Trophoblast cell (in vitro differentiated cells and primary cell): ENCODE results near the gene CRYZ.
A peak's percentile ranks its signal among the peaks of the same experiment; 100 is the strongest.
"Not testable (repeated sequence)": the region's sequence is repeated elsewhere in the genome, so short reads cannot be mapped to it uniquely, and the experiment has no call there.

Source experiments
- DNase-seq, 2 donors: peaks; one replicate each; pipeline ENCODE4 v3.0.0-alpha.2; 2016
- H2AFZ ChIP-seq: 2 replicates; pipeline ENCODE4 v1.6.1; 2013; ENCODE audit warnings: low read length, moderate library complexity, mild to moderate bottlenecking; ENCODE audit not compliant: insufficient read depth, poor library complexity
- H2AK5ac ChIP-seq: 2 replicates; pipeline ENCODE4 v1.6.1; 2013; ENCODE audit warnings: mild to moderate bottlenecking, low read length
- H2BK120ac ChIP-seq: 2 replicates; pipeline ENCODE4 v1.6.1; 2013; ENCODE audit warnings: low read length, mild to moderate bottlenecking, moderate library complexity; ENCODE audit not compliant: insufficient read depth, poor library complexity
- H2BK12ac ChIP-seq: 2 replicates; pipeline ENCODE4 v1.6.1; 2013; ENCODE audit warnings: mild to moderate bottlenecking, low read length, moderate library complexity
- H2BK5ac ChIP-seq: 2 replicates; pipeline ENCODE4 v1.6.1; 2013; ENCODE audit warnings: low read length, low read depth, moderate library complexity, mild to moderate bottlenecking; ENCODE audit not compliant: poor library complexity
- H3K14ac ChIP-seq: 2 replicates; pipeline ENCODE4 v1.6.1; 2013; ENCODE audit warnings: mild to moderate bottlenecking, low read length
- H3K18ac ChIP-seq: 2 replicates; pipeline ENCODE4 v1.6.1; 2013; ENCODE audit warnings: mild to moderate bottlenecking, low read length
- H3K23ac ChIP-seq: 2 replicates; pipeline ENCODE4 v1.6.1; 2013; ENCODE audit warnings: low read length
- H3K27ac ChIP-seq: 2 replicates; pipeline ENCODE4 v1.5.1; 2013; ENCODE audit warnings: low read depth, mild to moderate bottlenecking, inconsistent platforms, low read length, moderate library complexity
- H3K27me3 ChIP-seq: 2 replicates; pipeline ENCODE4 v1.6.1; 2013; ENCODE audit warnings: inconsistent platforms, mild to moderate bottlenecking, low read length, moderate library complexity; ENCODE audit not compliant: insufficient read depth
- H3K36me3 ChIP-seq, 2 experiments: 1 replicate in 1 of 2; 2 replicates in 1 of 2; pipeline ENCODE4 v1.6.1; 2013; ENCODE audit warnings: low read length in 2 of 2, mild to moderate bottlenecking in 2 of 2, moderate library complexity in 1 of 2; ENCODE audit not compliant: insufficient read depth in 2 of 2, control insufficient read depth in 1 of 2
- H3K4ac ChIP-seq: 2 replicates; pipeline ENCODE4 v1.6.1; 2013; ENCODE audit warnings: low read depth, mild to moderate bottlenecking, low read length, moderate library complexity
- H3K4me1 ChIP-seq, 2 experiments: 1 replicate in 1 of 2; 2 replicates in 1 of 2; pipeline ENCODE4 v1.6.1; 2013; ENCODE audit warnings: low read length in 2 of 2, mild to moderate bottlenecking in 2 of 2, moderate library complexity in 1 of 2; ENCODE audit not compliant: insufficient read depth in 2 of 2, control insufficient read depth in 1 of 2
- H3K4me2 ChIP-seq: 2 replicates; pipeline ENCODE4 v1.6.1; 2013; ENCODE audit warnings: inconsistent platforms, mild to moderate bottlenecking, low read length, moderate library complexity
- H3K4me3 ChIP-seq: 2 replicates; pipeline ENCODE4 v1.5.1; 2013; ENCODE audit warnings: mild to moderate bottlenecking, low read depth, low read length, inconsistent platforms
- H3K79me1 ChIP-seq: one replicate; pipeline ENCODE4 v1.6.1; 2013; ENCODE audit warnings: low read length
- H3K79me2 ChIP-seq: 2 replicates; pipeline ENCODE4 v1.6.1; 2013; ENCODE audit warnings: low read length, mild to moderate bottlenecking; ENCODE audit not compliant: control insufficient read depth, insufficient read depth, poor library complexity
- H3K9ac ChIP-seq: 2 replicates; pipeline ENCODE4 v1.6.1; 2013; ENCODE audit warnings: mild to moderate bottlenecking, low read length
- H3K9me3 ChIP-seq: 2 replicates; pipeline ENCODE4 v1.6.1; 2013; ENCODE audit warnings: low read depth, mild to moderate bottlenecking, control low read depth, inconsistent platforms, low read length; ENCODE audit not compliant: insufficient read depth
- H4K12ac ChIP-seq: 2 replicates; pipeline ENCODE4 v1.6.1; 2013; ENCODE audit warnings: low read depth, mild to moderate bottlenecking, low read length, moderate library complexity
- H4K8ac ChIP-seq: 2 replicates; pipeline ENCODE4 v1.6.1; 2013; ENCODE audit warnings: low read depth, mild to moderate bottlenecking, low read length, moderate library complexity
- H4K91ac ChIP-seq: one replicate; pipeline ENCODE4 v1.6.1; 2013; ENCODE audit warnings: low read depth, mild to moderate bottlenecking, low read length, moderate library complexity
- WGBS: extraction: QIAGEN DNeasy Blood & Tissue Kit; methylation state at CpG from one replicate; pipeline ENCODE4 v1.1.7; 2013; ENCODE audit warnings: missing lambda C conversion rate; ENCODE audit not compliant: insufficient read length, insufficient coverage; ENCODE audit errors: extremely low coverage; 5-methylcytosine and 5-hydroxymethylcytosine counted together

The CRYZ gene

DNA sequence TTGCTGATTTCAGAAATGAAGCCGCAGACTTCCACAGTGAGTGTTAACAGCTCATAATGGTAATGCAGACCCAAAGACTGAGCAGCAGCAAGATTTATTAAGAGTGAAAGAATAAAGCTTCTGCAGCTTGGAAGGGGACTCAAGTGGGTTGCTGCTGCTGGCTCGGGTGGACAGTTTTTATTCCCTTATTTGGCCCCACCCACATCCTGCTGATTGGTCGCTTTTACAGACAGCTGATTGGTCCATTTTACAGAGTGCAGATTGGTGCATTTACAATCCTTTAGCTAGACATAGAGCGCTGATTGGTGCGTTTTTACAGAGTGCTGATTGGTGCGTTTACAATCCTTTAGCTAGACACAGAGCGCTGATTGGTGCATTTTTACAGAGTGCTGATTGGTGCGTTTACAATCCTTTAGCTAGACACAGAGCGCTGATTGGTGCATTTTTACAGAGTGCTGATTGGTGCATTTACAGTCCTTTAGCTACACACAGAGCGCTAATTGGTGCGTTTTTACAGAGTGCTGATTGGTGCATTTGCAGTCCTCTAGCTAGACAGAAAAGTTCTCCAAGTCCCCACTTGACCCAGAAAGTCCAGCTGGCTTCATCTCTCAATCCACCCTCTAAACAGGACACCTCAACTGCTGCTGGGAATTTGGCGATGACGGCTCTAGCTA is 7.6 kb upstream of the CRYZ start:
- peaks cover 5 to 20% of the 10 kb centered on the region in 2 experiments for H3K36me3 ChIP-seq
- H3K4me1 ChIP-seq, H2AFZ ChIP-seq, H3K4ac ChIP-seq, H3K79me1 ChIP-seq, H3K9me3 ChIP-seq, H4K8ac ChIP-seq, H3K4me2 ChIP-seq, H2BK5ac ChIP-seq, H3K9ac ChIP-seq, H4K91ac ChIP-seq, H3K79me2 ChIP-seq, H2BK120ac ChIP-seq, H3K27me3 ChIP-seq, H3K27ac ChIP-seq, H4K12ac ChIP-seq, H3K4me3 ChIP-seq, DNase-seq, H3K14ac ChIP-seq, H2AK5ac ChIP-seq, H3K23ac ChIP-seq, H2BK12ac ChIP-seq, H3K18ac ChIP-seq: not testable (repeated sequence)
- no CpG with 5 or more reads among the region's 13 CpGs for WGBS

DNA sequence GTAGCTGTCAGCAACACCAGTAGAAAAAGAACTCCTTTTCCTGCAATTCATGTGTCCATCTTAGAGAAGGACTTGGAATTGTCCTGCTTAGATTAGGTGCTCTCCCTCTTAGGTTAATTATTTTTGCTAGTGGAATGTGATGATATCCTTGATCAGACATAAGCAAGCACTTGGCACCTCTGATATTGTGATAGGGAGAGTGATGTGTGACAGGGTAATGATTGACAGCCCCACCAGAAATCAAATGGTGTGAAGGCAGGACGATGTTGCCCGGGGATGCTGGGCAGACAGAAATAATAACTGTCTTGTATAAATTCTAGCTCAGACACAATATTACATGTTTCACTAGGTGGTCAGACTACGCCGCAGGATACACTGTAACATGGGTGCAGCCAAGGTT is 4.5 kb upstream of the CRYZ start:
- H3K27me3 ChIP-seq = no peaks in the 10 kb centered on the region
- WGBS = no CpG with 5 or more reads among the region's 4 CpGs
- DNase-seq = no peak

DNA sequence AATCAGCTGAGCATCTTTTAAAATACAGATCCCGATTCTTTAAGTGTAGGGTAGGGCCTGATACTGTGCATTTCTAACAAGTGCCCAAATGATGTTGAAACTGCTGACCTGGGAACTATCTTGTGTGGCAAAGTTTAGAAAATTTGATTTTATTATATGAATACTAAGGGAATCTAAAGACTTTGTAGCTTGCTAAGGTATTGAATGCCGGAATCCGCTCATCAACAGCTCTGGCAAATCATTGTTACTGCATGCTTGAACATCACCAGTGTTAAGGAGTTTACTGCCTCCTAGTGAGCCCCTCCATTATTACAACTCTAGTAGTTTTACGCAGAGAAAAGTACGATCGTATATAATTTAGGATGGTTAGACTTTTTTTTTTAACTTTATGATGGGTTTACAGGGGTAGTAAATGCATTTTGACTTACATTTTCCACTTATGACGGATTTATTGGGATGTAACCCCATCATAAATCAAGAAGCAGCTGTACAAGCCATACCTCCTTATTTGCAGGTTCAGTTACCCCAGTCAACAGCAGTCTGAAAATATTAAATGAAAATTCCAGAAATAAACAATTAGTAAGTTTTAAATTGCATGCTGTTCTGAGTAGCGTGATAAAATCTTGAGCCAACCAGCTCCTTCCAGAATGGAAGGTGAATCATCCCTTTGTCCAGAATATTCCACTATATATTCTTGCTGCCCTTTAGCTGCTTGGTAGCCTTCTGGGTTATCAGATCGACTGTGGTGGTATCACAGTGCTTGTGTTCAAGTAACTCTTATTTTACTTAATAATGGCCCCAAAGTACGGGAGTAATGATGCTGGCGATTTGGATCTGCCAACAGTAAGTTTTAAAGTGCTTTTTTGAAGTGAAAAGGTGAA is 994 bp upstream of the CRYZ start:
- no peak overlapping the region for H3K14ac ChIP-seq
- H2BK120ac ChIP-seq = no peak overlapping the region
- peaks cover 0 to 7% of the 10 kb centered on the region in 2 experiments for H3K36me3 ChIP-seq
- peak overlapping the region; percentile 42 for H2AFZ ChIP-seq
- no CpG with 5 or more reads among the region's 11 CpGs for WGBS
- H3K9me3 ChIP-seq = no peaks in the 10 kb centered on the region
- peak overlapping the region; percentile 79 for H3K27ac ChIP-seq
- H3K4me2 ChIP-seq = peak overlapping the region; percentile 93
- no peak overlapping the region for H3K23ac ChIP-seq
- H3K9ac ChIP-seq = no peak overlapping the region
- peak overlapping the region; percentile 82 for H3K4me3 ChIP-seq
- H4K8ac ChIP-seq = no peak overlapping the region
- H3K27me3 ChIP-seq = no peaks in the 10 kb centered on the region
- H3K4ac ChIP-seq = no peak overlapping the region
- H3K79me2 ChIP-seq = peaks cover 3% of the 10 kb centered on the region
- H4K91ac ChIP-seq = peak overlapping the region; percentile 63
- peak; percentile 37 to 81 for DNase-seq
- no peak overlapping the region for H2BK12ac ChIP-seq
- H2AK5ac ChIP-seq = no peak overlapping the region
- H3K79me1 ChIP-seq = peaks cover 5% of the 10 kb centered on the region
- H2BK5ac ChIP-seq = no peak overlapping the region
- H3K4me1 ChIP-seq = peaks cover 0 to 2% of the 10 kb centered on the region in 2 experiments
- no peak overlapping the region for H3K18ac ChIP-seq
- no peak overlapping the region for H4K12ac ChIP-seq

More for the DNA sequence above, 4.5 kb upstream of the CRYZ start:
- H3K23ac ChIP-seq = no peak overlapping the region
- no peak overlapping the region for H3K4me3 ChIP-seq
- H2BK12ac ChIP-seq = no peak overlapping the region
- H2AK5ac ChIP-seq = no peak overlapping the region
- H3K9ac ChIP-seq = no peak overlapping the region
- no peak overlapping the region for H4K91ac ChIP-seq
- H2BK120ac ChIP-seq = no peak overlapping the region
- no peak overlapping the region for H3K4me2 ChIP-seq
- no peaks in the 10 kb centered on the region for H3K4me1 ChIP-seq
- H3K36me3 ChIP-seq = peaks cover 5 to 13% of the 10 kb centered on the region in 2 experiments
- H3K18ac ChIP-seq = no peak overlapping the region
- peaks cover 3% of the 10 kb centered on the region for H3K79me2 ChIP-seq
- no peak overlapping the region for H2BK5ac ChIP-seq
- no peak overlapping the region for H3K27ac ChIP-seq
- H2AFZ ChIP-seq = no peak overlapping the region
- H3K14ac ChIP-seq = no peak overlapping the region
- H4K12ac ChIP-seq = no peak overlapping the region
- no peak overlapping the region for H4K8ac ChIP-seq
- peaks cover 5% of the 10 kb centered on the region for H3K79me1 ChIP-seq
- H3K9me3 ChIP-seq = no peaks in the 10 kb centered on the region
- H3K4ac ChIP-seq = no peak overlapping the region

DNA sequence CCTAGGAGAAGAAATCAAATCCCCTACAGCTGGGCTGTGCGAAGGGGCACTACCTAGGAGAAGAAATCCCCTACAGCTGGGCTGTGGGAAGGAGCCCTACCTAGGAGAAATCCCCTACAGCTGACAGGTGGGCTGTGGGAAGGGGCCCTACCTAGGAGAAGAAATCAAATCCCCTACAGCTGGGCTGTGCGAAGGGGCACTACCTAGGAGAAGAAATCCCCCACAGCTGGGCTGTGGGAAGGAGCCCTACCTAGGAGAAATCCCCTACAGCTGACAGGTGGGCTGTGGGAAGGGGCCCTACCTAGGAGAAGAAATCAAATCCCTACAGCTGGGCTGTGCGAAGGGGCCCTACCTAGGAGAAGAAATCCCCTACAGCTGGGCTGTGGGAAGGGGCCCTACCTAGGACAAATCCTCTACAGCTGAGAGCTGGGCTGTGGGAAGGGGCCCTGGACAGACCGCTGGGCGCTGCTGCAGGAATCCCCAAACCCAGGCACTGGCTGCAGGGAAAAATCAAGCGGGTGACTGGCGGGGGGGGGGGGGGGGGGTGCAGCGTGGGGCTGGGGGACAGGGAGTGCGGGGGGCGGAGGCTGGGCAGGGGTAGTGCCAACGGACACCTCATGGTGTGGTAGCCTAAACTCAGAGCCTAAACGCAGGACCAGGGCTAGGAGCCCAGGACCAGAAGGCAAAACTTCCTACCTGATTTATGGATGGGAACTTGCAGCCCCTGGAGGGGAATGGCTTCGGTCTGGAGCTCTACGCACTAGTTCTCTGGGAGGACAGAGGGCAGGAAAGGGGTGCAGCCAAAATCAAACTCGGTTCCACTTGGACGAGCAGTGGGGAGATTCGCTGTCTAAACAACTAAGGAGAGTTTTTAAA is 541 bp downstream of the CRYZ start:
- DNase-seq, H3K23ac ChIP-seq, H3K27ac ChIP-seq, H2BK12ac ChIP-seq, H3K9me3 ChIP-seq, H2BK120ac ChIP-seq, H2AK5ac ChIP-seq, H3K79me1 ChIP-seq, H3K4ac ChIP-seq, H3K14ac ChIP-seq, H3K36me3 ChIP-seq, H4K12ac ChIP-seq, H3K79me2 ChIP-seq, H2BK5ac ChIP-seq, H4K91ac ChIP-seq, H3K27me3 ChIP-seq, H3K4me1 ChIP-seq, H4K8ac ChIP-seq: not testable (repeated sequence)
- peak overlapping the region; percentile 43 for H3K9ac ChIP-seq
- peak overlapping the region; percentile 82 for H3K4me3 ChIP-seq
- H3K4me2 ChIP-seq = peak overlapping the region; percentile 93
- WGBS = no CpG with 5 or more reads among the region's 17 CpGs
- H3K18ac ChIP-seq = peak overlapping the region; percentile 57
- H2AFZ ChIP-seq = peak overlapping the region; percentile 46
